ENCODE data around the gene PPP1R3G.

- no peak for TF ChIP-seq REST (IDR thresholded peaks at IDR 0.05; ENCODE audit: insufficient replicate concordance, low read depth)
- TF ChIP-seq CTCF (IDR thresholded peaks at IDR 0.05; ENCODE audit: insufficient read depth, low read length), result no peak
- TF ChIP-seq GABPA (IDR thresholded peaks at IDR 0.05; ENCODE audit: low read depth), result no peak
- no peak for TF ChIP-seq POLR2AphosphoS5 (IDR thresholded peaks at IDR 0.05; ENCODE audit: low read depth)
- TF ChIP-seq SPI1 (IDR thresholded peaks at IDR 0.05; ENCODE audit: borderline replicate concordance, low read depth), result no peak
Measured at GRCh38 chr6:5084781-5085647, at the start of gene PPP1R3G.

All from HL-60 (cell line).